Activated T-helper 1 cell treated with anti-CD3 and anti-CD28 coated beads, Interleukin-12 subunit alpha, Interleukin-12 subunit beta, Interleukin-2, Interleukin-4 antibody, amounts not matched to agents 30 ng/mL and 10 ng/mL and 1 ng/mL, durations not matched to agents 14 hours and 24 hours and 36 hours (primary cell): ENCODE measurements around the gene CCDC17. TPM values are rescaled to one million over a fixed set of nuclear protein-coding genes. Genes with fewer than 3 reads are reported as not detected.
A peak's percentile ranks its signal among the peaks of the same experiment; 100 is the strongest.

ENCODE experiments used
- DNase-seq: peaks from one replicate; pipeline ENCODE4 v3.0.0; 2021; ENCODE audit warnings: low spot score
- H3K27ac Mint-ChIP-seq: one replicate; pipeline ENCODE4 v1.8.0; 2021; ENCODE audit warnings: mild to moderate bottlenecking, mixed read lengths
- H3K27me3 Mint-ChIP-seq: one replicate; pipeline ENCODE4 v1.8.0; 2022; ENCODE audit warnings: mild to moderate bottlenecking, moderate library complexity, mixed read lengths; ENCODE audit not compliant: insufficient read depth
- H3K36me3 Mint-ChIP-seq: one replicate; pipeline ENCODE4 v1.8.0; 2021; ENCODE audit warnings: low read depth, mixed read lengths
- H3K4me1 Mint-ChIP-seq: one replicate; pipeline ENCODE4 v1.8.0; 2021; ENCODE audit warnings: low read depth, mixed read lengths
- H3K4me3 Mint-ChIP-seq: one replicate; pipeline ENCODE4 v1.8.0; 2021; ENCODE audit warnings: mild to moderate bottlenecking, moderate library complexity, mixed read lengths
- H3K9me3 Mint-ChIP-seq: one replicate; pipeline ENCODE4 v1.8.0; 2021; ENCODE audit warnings: mixed read lengths
- intact Hi-C: fragments of 100-400 bp; cut with micrococcal nuclease; formaldehyde crosslinking; loops from one replicate; pipeline ENCODE4 v1.15.1; 2024
- total RNA-seq: library from RNA; stranded (reverse); gene quantifications from 2 replicates; pipeline ENCODE4 v1.2.3, GENCODE V29; 2022

The CCDC17 gene
- total RNA-seq, 1 donor from 2014 or later = 2.8 TPM

GRCh38 chr1:45585110-45585426 is 38.8 kb downstream of the CCDC17 start:
- Mint-ChIP-seq H3K27me3 (no peaks in the 10 kb centered on the region), H3K9me3 (no peaks in the 10 kb centered on the region), H3K27ac (peak overlapping the region; percentile 98), H3K4me3 (peak overlapping the region; percentile 100), H3K4me1 (peaks cover 29% of the 10 kb centered on the region), H3K36me3 (peaks cover 5% of the 10 kb centered on the region)
- intact Hi-C loops = loop anchor here (2.0 to 10.0 kb wide), 4 partner anchors 257 to 850 kb away; partner anchors contain the start of genes BTBD19, DYNLT4, KIF2C and PLK3
- no peak for DNase-seq

- H3K4me3 Mint-ChIP-seq = peak overlapping the region; percentile 100
Measured at GRCh38 chr1:45584351-45585109, 39.3 kb downstream of the CCDC17 start.

GRCh38 chr1:45583666-45584350 is 40.0 kb downstream of the CCDC17 start, which contains the start of gene NASP:
NASP (plus strand) TSS chr1:45584041; CDS start chr1:45584147, 106 bp downstream.
- DNase-seq = peak; percentile 91
- H3K9me3 Mint-ChIP-seq = no peaks in the 10 kb centered on the region
- H3K36me3 Mint-ChIP-seq = peaks cover 5% of the 10 kb centered on the region
- H3K4me3 Mint-ChIP-seq = peak within 1 kb of the TSS; percentile 100
- peaks cover 29% of the 10 kb centered on the region for H3K4me1 Mint-ChIP-seq
- H3K27ac Mint-ChIP-seq = peak within 1 kb of the TSS; percentile 98
- H3K27me3 Mint-ChIP-seq = no peaks in the 10 kb centered on the region
- intact Hi-C loops = loop anchor here (1.0 to 10.0 kb wide), 17 partner anchors 14 to 910 kb away; partner anchors contain the start of genes ARMH1, BTBD19, CCDC163 and DYNLT4

More at GRCh38 chr1:45584351-45585109, 39.3 kb downstream of the CCDC17 start:
- Mint-ChIP-seq H3K9me3 (no peaks in the 10 kb centered on the region), H3K4me1 (peaks cover 29% of the 10 kb centered on the region), H3K36me3 (peaks cover 5% of the 10 kb centered on the region), H3K27ac (peak overlapping the region; percentile 98), H3K27me3 (no peaks in the 10 kb centered on the region)
- peak; percentile 82 for DNase-seq
- intact Hi-C loops = loop anchor here (1.0 to 10.0 kb wide), 12 partner anchors 33 to 910 kb away; partner anchors contain the start of genes ARMH1, BTBD19, DYNLT4 and KIF2C

DNA sequence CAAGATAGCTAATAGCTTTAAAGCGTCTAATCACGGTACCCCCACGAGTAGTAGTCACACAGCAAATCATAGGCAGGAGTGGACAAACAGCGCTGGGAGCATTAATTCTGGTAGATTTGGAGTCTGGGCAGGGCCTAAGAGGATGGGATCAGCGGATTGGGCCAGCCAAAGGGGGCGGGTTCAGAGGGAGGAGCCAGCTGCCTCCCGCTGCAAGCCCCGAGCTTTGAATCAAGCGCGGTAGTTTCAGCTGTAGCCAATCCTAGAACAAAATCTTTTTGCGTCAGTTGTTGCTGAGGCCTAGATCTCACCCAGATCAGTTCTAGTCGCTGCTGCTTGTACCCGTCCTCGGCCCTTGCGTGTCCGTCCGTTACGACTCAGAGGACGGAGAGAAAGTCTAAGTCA is 40.6 kb downstream of the CCDC17 start:
- intact Hi-C loops = loop anchor here (1.0 to 10.0 kb wide), 8 partner anchors 13 to 848 kb away; partner anchors contain the start of genes BTBD19, CCDC163, DYNLT4 and KIF2C
- H3K27ac Mint-ChIP-seq = peak overlapping the region; percentile 98
- peaks cover 29% of the 10 kb centered on the region for H3K4me1 Mint-ChIP-seq
- DNase-seq = peak; percentile 93
- no peaks in the 10 kb centered on the region for H3K27me3 Mint-ChIP-seq
- H3K4me3 Mint-ChIP-seq = peak overlapping the region; percentile 100
- no peaks in the 10 kb centered on the region for H3K9me3 Mint-ChIP-seq
- peaks cover 5% of the 10 kb centered on the region for H3K36me3 Mint-ChIP-seq

DNA sequence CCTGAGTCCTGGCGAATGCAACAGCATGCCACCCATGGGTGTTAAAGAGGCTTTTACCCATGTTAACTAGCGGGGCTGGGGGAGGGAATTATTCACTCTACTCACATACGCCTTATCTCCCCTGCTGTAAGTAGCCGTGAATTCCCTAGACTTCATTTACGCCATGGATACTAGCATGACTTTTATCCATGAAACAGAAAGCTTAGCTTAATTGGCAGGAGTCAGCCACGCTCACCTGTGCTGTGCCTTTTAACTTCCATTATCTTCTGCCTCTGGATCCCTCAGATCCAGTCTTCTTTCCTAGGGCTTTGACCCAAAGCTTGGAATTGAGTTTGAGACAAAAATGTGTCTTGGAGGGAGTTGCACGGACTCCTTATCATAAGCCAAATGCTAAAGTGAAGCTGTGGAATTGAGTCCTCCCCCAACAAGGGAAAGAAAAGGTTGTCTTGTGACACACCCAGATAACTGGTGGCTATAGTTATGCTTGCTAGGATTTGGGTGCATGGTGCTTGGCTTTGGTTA is 49.7 kb downstream of the CCDC17 start:
- intact Hi-C loops = no loop called here
- Mint-ChIP-seq H3K4me1 (peaks cover 9% of the 10 kb centered on the region), H3K4me3 (no peak overlapping the region), H3K27me3 (no peaks in the 10 kb centered on the region), H3K9me3 (no peaks in the 10 kb centered on the region), H3K36me3 (peaks cover 15% of the 10 kb centered on the region), H3K27ac (no peak overlapping the region)
- no peak for DNase-seq

DNA sequence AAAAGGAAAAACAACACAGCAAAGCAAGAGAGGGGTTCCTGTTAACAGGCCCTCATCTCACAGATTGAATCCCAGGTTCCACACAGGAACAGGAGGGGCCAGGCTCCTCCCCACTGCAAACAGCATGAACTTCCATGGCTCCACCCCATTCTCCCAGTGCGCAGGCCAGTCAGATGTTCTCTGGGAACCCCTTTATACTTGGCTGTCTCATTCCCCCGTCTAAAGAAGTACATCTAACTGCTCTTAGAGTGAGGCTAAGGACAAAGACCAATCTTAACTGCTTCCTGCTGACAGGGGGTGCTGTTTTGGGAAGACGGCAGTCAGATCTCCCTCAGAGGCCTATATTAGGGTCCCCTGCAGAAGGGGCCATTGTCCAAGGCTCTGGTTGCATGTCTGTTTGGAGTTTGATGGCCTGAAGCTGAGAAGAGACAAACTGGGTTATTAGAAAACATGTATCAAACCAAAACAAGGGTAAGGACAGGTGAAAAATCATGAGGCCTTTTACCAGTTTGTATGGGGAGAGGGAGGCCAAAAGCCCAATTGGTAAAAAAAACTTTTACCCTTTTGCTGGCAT is 50.5 kb downstream of the CCDC17 start:
- Mint-ChIP-seq H3K9me3 (no peaks in the 10 kb centered on the region), H3K4me3 (no peak overlapping the region), H3K27ac (no peak overlapping the region), H3K4me1 (peaks cover 9% of the 10 kb centered on the region), H3K27me3 (no peaks in the 10 kb centered on the region), H3K36me3 (peaks cover 15% of the 10 kb centered on the region)
- intact Hi-C loops = no loop called here
- no peak for DNase-seq

- DNase-seq = no peak
- Mint-ChIP-seq H3K27ac (no peak overlapping the region), H3K4me3 (no peak overlapping the region), H3K4me1 (peaks cover 9% of the 10 kb centered on the region), H3K36me3 (peaks cover 36% of the 10 kb centered on the region), H3K27me3 (no peaks in the 10 kb centered on the region), H3K9me3 (no peaks in the 10 kb centered on the region)
- intact Hi-C loops = loop anchor here (1.0 to 2.0 kb wide), 6 partner anchors 13 to 211 kb away; partner anchors contain the start of genes CCDC163, MMACHC and PRDX1
Measured at GRCh38 chr1:45570631-45571030, 53.2 kb downstream of the CCDC17 start.

Other genes with a start within 250 kb of the CCDC17 start
- 1.4 and 1.6 TPM in 2 replicates for gene TESK2, start 132.9 kb downstream of the CCDC17 start, total RNA-seq
- gene CCDC163, start 124.0 kb downstream of the CCDC17 start, total RNA-seq = 3.5 and 4.5 TPM in 2 replicates
- gene MMACHC, start 123.8 kb downstream of the CCDC17 start, total RNA-seq = 10.4 and 10.6 TPM in 2 replicates
- 635 and 655 TPM in 2 replicates for gene PRDX1, start 102.2 kb downstream of the CCDC17 start, total RNA-seq
- gene AKR1A1, start 73.2 kb downstream of the CCDC17 start, total RNA-seq = 192 and 194 TPM in 2 replicates
- gene NASP, start 40.0 kb downstream of the CCDC17 start, total RNA-seq = 250 and 251 TPM in 2 replicates
- 99.3 and 109 TPM in 2 replicates for gene GPBP1L1, start 62.5 kb upstream of the CCDC17 start, total RNA-seq
- 30.0 and 33.0 TPM in 2 replicates for gene TMEM69, start 64.1 kb upstream of the CCDC17 start, total RNA-seq
- 12.3 and 13.9 TPM in 2 replicates for gene IPP, start 126.6 kb upstream of the CCDC17 start, total RNA-seq
- gene MAST2, start 179.6 kb upstream of the CCDC17 start, total RNA-seq = 32.0 and 37.2 TPM in 2 replicates